Gastrocnemius medialis (tissue), 4 donors: ENCODE results near the gene CCL22. TPM values are rescaled to one million over a fixed set of nuclear protein-coding genes. Genes with fewer than 3 reads are reported as not detected.

Source experiments
- ATAC-seq, 2 donors: fragments of 150-250 bp; one replicate each; pipeline ENCODE4 v1.9.1; 2016
- DNase-seq, 2 donors: peaks; one replicate each; pipeline ENCODE4 v3.0.0-alpha.2; 2019
- H3K27ac ChIP-seq, 4 donors: fragments of 200-600 bp; sonication (generic); 1 replicate in 1 of 4; 2 replicates in 3 of 4; pipeline ENCODE4 v1.5.1; 2016 to 2018; ENCODE audit warnings: mild to moderate bottlenecking in 2 of 4, moderate library complexity in 1 of 4
- H3K27me3 ChIP-seq, 3 donors: fragments of 200-600 bp; sonication (generic) in 2 of 3; 1 replicate in 1 of 3; 2 replicates in 2 of 3; pipeline versions ENCODE4 v1.5.1 to v1.6.0; 2016 to 2019; ENCODE audit warnings: mild to moderate bottlenecking in 1 of 3, moderate library complexity in 1 of 3
- H3K36me3 ChIP-seq, 2 donors: fragments of 200-600 bp; sonication (generic) in 1 of 2; one replicate each; pipeline ENCODE4 v1.5.1; 2017 to 2018
- H3K4me1 ChIP-seq, 2 donors: fragments of 200-600 bp; sonication (generic) in 1 of 2; one replicate each; pipeline ENCODE4 v1.5.1; 2016 to 2017; ENCODE audit warnings: mild to moderate bottlenecking in 2 of 2
- H3K4me3 ChIP-seq, 4 donors: fragments of 200-600 bp; sonication (generic) in 3 of 4; 1 replicate in 1 of 4; 2 replicates in 3 of 4; pipeline ENCODE4 v1.5.1; 2016 to 2019; ENCODE audit warnings: mild to moderate bottlenecking in 2 of 4
- H3K9me3 ChIP-seq, 3 donors: fragments of 200-600 bp; sonication (generic) in 2 of 3; 1 replicate in 1 of 3; 2 replicates in 2 of 3; pipeline ENCODE4 v1.5.1; 2016 to 2019
- POLR2A ChIP-seq, 2 donors: fragments of 450-650 bp; IDR thresholded peaks; one replicate each; pipeline ENCODE4 v1.6.1; 2017; ENCODE audit warnings: antibody characterized with exemption in 2 of 2, mild to moderate bottlenecking in 2 of 2, moderate library complexity in 2 of 2
- in situ Hi-C, 4 donors: fragments of 200-750 bp; cut with MboI; loops; one replicate each; pipeline versions ENCODE4 v1.15.0 to v1.8.0; 2017; ENCODE audit warnings: low sequenced_read_pairs in 4 of 4
- intact Hi-C: fragments of 100-400 bp; cut with DNase I; formaldehyde crosslinking; loops from one replicate; pipeline ENCODE4 v1.15.1; 2023; ENCODE audit warnings: low total_unique reads
- total RNA-seq, 4 donors: library from RNA; depleted of rRNA; stranded (reverse); fragments of >200 nt; gene quantifications; one replicate each; pipeline versions ENCODE4 v1.1.0 to v1.2.3, GENCODE V29; 2016
- TF ChIP-seq, protein P1 (sequence below), 5 experiments: fragments of 450-650 bp in 3 of 5; fragments of 200-600 bp in 2 of 5; sonication (generic) in 2 of 5; IDR thresholded peaks in 4 of 5; conservative IDR thresholded peaks in 1 of 5; 1 replicate in 4 of 5; 2 replicates in 1 of 5; pipeline ENCODE4 v1.5.1; 2016 to 2019; ENCODE audit warnings: antibody characterized with exemption in 5 of 5, mild to moderate bottlenecking in 3 of 5, moderate library complexity in 3 of 5

The CCL22 gene
- total RNA-seq, 4 donors from 2014 or later: not detected

DNA sequence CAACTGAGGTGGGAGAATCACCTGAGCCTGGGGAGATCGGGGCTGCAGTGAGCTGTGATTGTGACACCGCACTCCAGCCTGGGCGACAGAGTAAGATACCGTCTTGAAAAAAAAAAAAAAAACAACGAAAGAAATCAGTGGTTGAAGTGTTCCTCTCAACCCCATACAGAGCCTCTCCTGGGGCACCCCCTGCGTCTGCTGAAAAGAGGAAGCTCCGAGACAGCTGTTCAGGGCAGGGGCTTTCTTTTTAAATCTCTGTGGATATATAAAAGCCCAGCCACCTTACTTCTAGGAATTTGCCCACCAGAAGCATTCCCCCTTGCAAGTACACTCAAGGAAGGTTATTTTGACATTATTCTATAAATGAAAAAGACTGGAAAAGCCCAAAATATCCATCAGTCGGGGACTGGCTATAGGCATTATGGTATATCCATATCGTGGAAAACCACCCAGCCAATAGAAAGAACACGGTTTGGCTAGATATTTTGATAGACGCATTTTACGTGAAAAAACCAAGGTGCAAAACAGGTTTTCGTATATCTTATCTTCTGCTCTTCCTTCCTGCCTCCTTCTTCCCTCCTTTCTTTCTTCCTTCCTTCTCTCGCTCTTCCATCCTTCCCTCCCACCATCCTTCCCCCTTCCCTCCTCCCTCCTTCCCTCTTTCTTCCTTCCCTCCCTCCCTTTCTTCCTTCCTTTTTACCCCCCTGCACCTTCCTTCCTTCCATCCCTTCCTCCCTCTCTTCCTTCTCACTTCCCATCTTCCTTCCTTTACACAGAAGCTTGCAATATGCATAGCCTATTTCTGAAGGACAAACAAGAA is 9.2 kb upstream of the CCL22 start:
- intact Hi-C loops (no loop called here), in situ Hi-C loops (no loop called here)
- TF ChIP-seq POLR2A (IDR thresholded peaks at IDR 0.05): no peak
- TF ChIP-seq, protein P1, sequence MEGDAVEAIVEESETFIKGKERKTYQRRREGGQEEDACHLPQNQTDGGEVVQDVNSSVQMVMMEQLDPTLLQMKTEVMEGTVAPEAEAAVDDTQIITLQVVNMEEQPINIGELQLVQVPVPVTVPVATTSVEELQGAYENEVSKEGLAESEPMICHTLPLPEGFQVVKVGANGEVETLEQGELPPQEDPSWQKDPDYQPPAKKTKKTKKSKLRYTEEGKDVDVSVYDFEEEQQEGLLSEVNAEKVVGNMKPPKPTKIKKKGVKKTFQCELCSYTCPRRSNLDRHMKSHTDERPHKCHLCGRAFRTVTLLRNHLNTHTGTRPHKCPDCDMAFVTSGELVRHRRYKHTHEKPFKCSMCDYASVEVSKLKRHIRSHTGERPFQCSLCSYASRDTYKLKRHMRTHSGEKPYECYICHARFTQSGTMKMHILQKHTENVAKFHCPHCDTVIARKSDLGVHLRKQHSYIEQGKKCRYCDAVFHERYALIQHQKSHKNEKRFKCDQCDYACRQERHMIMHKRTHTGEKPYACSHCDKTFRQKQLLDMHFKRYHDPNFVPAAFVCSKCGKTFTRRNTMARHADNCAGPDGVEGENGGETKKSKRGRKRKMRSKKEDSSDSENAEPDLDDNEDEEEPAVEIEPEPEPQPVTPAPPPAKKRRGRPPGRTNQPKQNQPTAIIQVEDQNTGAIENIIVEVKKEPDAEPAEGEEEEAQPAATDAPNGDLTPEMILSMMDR (IDR thresholded peaks at IDR 0.05 in 4 of 5, conservative IDR thresholded peaks at IDR 0.05 in 1 of 5): no peak
- no peaks in the 10 kb centered on the region for H3K36me3 ChIP-seq
- ATAC-seq: no peak
- H3K27me3 ChIP-seq: no peaks in the 10 kb centered on the region
- no peak for DNase-seq
- no peak overlapping the region for H3K27ac ChIP-seq
- H3K4me3 ChIP-seq: no peak overlapping the region
- no peaks in the 10 kb centered on the region for H3K4me1 ChIP-seq
- no peaks in the 10 kb centered on the region for H3K9me3 ChIP-seq

DNA sequence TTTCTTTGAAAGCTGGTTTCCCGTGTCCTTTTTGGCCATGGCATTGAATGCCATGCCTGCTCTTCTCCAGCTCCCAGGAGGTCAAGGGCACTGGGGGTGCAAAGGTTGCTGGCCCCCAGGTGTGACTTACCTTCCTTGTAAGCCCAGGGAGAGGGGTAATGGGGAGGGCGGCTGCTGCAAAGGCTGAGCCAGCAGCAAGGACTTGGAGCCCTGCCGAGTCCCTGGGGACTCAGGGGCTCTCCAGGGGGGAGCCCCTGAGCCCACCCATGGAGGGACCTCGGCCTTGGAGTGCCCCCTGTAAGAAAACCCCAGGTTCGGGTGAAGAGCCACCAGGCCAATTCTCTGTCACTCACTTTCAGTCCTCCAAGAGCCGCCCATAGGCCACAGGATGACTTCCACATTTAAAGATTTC is 5.9 kb upstream of the CCL22 start:
- Histone ChIP-seq H3K27me3 (no peaks in the 10 kb centered on the region), H3K4me1 (no peaks in the 10 kb centered on the region), H3K27ac (no peak overlapping the region), H3K9me3 (no peaks in the 10 kb centered on the region), H3K4me3 (no peak overlapping the region), H3K36me3 (no peaks in the 10 kb centered on the region)
- in situ Hi-C loops: no loop called here
- intact Hi-C loops: no loop called here
- TF ChIP-seq POLR2A (IDR thresholded peaks at IDR 0.05): no peak
- TF ChIP-seq, protein P1 (IDR thresholded peaks at IDR 0.05 in 4 of 5, conservative IDR thresholded peaks at IDR 0.05 in 1 of 5): no peak
- ATAC-seq: no peak
- DNase-seq: no peak

DNA sequence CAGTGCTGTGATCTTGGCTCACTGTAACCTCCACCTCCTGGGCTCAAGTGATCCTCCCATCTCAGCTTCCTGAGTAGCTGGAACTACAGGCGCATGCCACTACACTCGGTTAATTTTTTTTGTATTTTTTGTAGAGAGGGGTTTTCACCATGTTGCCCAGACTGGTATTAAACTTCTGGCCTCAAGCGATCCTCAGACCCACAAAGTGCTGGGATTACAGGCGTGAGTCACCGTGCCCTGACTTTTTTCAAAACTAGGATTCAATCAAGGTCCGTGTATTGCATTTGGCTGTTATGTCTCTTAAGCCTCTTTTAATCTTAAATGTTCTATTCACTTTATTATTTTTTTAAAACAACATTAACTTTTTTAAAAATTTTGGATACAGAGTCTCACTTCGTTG is 4.3 kb upstream of the CCL22 start:
- no peaks in the 10 kb centered on the region for H3K4me1 ChIP-seq
- no peak for DNase-seq
- no peak overlapping the region for H3K27ac ChIP-seq
- in situ Hi-C loops (no loop called here), intact Hi-C loops (no loop called here)
- H3K9me3 ChIP-seq: no peaks in the 10 kb centered on the region
- no peak overlapping the region for H3K4me3 ChIP-seq
- ATAC-seq: no peak
- no peaks in the 10 kb centered on the region for H3K27me3 ChIP-seq
- H3K36me3 ChIP-seq: no peaks in the 10 kb centered on the region
- no peak for TF ChIP-seq POLR2A (IDR thresholded peaks at IDR 0.05)
- TF ChIP-seq, protein P1 (IDR thresholded peaks at IDR 0.05 in 4 of 5, conservative IDR thresholded peaks at IDR 0.05 in 1 of 5): no peak

DNA sequence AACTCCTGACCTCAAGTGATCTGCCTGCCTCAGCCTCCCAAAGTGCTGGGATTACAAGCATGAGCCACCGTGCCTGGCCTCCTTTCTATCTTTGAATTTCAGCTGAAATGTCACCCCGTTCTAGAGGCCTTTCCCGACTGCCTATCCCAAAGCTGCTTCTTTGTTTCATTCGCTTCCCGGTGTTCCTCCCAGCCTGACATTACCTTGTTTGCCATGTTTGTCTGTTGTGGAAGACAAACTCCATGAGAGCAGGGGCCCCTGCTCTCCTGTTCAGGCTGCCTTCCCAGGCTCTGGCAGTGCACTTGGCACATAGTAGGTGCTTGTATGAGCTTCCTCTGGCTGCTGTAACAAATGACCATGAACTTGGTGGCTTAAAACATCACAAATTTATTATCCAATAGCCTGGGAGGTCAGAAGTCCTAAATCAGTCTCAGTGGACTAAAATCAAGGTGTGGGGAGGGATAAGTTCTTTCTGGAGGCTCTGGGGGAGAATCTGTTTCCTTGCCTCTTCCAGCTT is 2.6 kb upstream of the CCL22 start:
- in situ Hi-C loops (no loop called here), intact Hi-C loops (no loop called here)

More for the DNA sequence above, 2.6 kb upstream of the CCL22 start:
- Histone ChIP-seq H3K36me3 (no peaks in the 10 kb centered on the region), H3K4me3 (no peak overlapping the region), H3K4me1 (no peaks in the 10 kb centered on the region), H3K27ac (no peak overlapping the region), H3K9me3 (no peaks in the 10 kb centered on the region), H3K27me3 (no peaks in the 10 kb centered on the region)
- ATAC-seq (no peak), DNase-seq (no peak)
- TF ChIP-seq POLR2A (IDR thresholded peaks at IDR 0.05): no peak
- TF ChIP-seq, protein P1 (IDR thresholded peaks at IDR 0.05 in 4 of 5, conservative IDR thresholded peaks at IDR 0.05 in 1 of 5): no peak
